SK-N-SH treated with all-trans-retinoic acid at 6 μM for 48 hours (cell line): ENCODE measurements around the gene NTM.

Source experiments
- ATAC-seq: fragments of 200-7000 bp; cut with Tn5 transposase; 3 replicates; pipeline ENCODE4 v1.9.1; 2020; ENCODE audit warnings: mild to moderate bottlenecking, moderate library complexity
- ARNTL ChIP-seq: fragments of 450-650 bp; formaldehyde crosslinking; IDR thresholded peaks from 2 replicates; pipeline ENCODE4 v1.5.0; 2020; ENCODE audit warnings: low read depth, mild to moderate bottlenecking, moderate library complexity, borderline replicate concordance
- CREB5 ChIP-seq: fragments of 250-450 bp; sonication (Bioruptor Pico); IDR thresholded peaks from 2 replicates; pipeline ENCODE4 v1.5.1; 2020; ENCODE audit warnings: low read depth, mild to moderate bottlenecking, moderate library complexity
- CSDC2 ChIP-seq: fragments of 250-450 bp; sonication (Bioruptor Pico); IDR thresholded peaks from 2 replicates; pipeline ENCODE4 v1.5.0; 2020; ENCODE audit warnings: mild to moderate bottlenecking, moderate library complexity
- CSRNP3 ChIP-seq: fragments of 250-450 bp; sonication (Bioruptor Pico); IDR thresholded peaks from 2 replicates; pipeline ENCODE4 v1.5.1; 2021; ENCODE audit warnings: mild to moderate bottlenecking, moderate library complexity
- ESRRG ChIP-seq: fragments of 250-450 bp; sonication (Bioruptor Pico); IDR thresholded peaks from 2 replicates; pipeline ENCODE4 v1.6.1; 2021; ENCODE audit warnings: mild to moderate bottlenecking
- GLIS3 ChIP-seq: fragments of 250-450 bp; sonication (Bioruptor Pico); IDR thresholded peaks from 2 replicates; pipeline ENCODE4 v1.5.0; 2020; ENCODE audit warnings: mild to moderate bottlenecking, moderate library complexity
- ISL1 ChIP-seq: fragments of 250-450 bp; sonication (Bioruptor Pico); IDR thresholded peaks from 2 replicates; pipeline ENCODE4 v2.1.2; 2022; ENCODE audit warnings: mild to moderate bottlenecking, moderate library complexity
- OSR1 ChIP-seq: fragments of 250-450 bp; sonication (Bioruptor Pico); IDR thresholded peaks from 2 replicates; pipeline ENCODE4 v1.8.0; 2022; ENCODE audit warnings: moderate library complexity, mild to moderate bottlenecking, inconsistent platforms
- PATZ1 ChIP-seq: fragments of 250-450 bp; sonication (Bioruptor Pico); IDR thresholded peaks from 2 replicates; pipeline ENCODE4 v1.8.0; 2020; ENCODE audit warnings: mild to moderate bottlenecking, moderate library complexity, borderline replicate concordance
- POU6F1 ChIP-seq: fragments of 250-450 bp; sonication (Bioruptor Pico); IDR thresholded peaks from 2 replicates; pipeline ENCODE4 v1.8.0; 2021; ENCODE audit warnings: low read depth, mild to moderate bottlenecking, moderate library complexity, borderline replicate concordance
- PPARA ChIP-seq: fragments of 250-450 bp; sonication (Bioruptor Pico); IDR thresholded peaks from 2 replicates; pipeline ENCODE4 v1.5.0; 2020; ENCODE audit warnings: mild to moderate bottlenecking, borderline replicate concordance
- RARB ChIP-seq: fragments of 250-450 bp; sonication (Bioruptor Pico); IDR thresholded peaks from 2 replicates; pipeline ENCODE4 v1.8.0; 2021; ENCODE audit warnings: mild to moderate bottlenecking, moderate library complexity
- SNAI2 ChIP-seq: fragments of 250-450 bp; sonication (Bioruptor Pico); IDR thresholded peaks from 2 replicates; pipeline ENCODE4 v1.5.0; 2020; ENCODE audit warnings: mild to moderate bottlenecking, moderate library complexity
- TCF4 ChIP-seq: fragments of 250-450 bp; sonication (Bioruptor Pico); IDR thresholded peaks from 2 replicates; pipeline ENCODE4 v1.8.0; 2021; ENCODE audit warnings: mild to moderate bottlenecking, moderate library complexity, borderline replicate concordance
- TSHZ2 ChIP-seq: fragments of 250-450 bp; sonication (Bioruptor Pico); IDR thresholded peaks from 2 replicates; pipeline ENCODE4 v1.5.0; 2020; ENCODE audit warnings: mild to moderate bottlenecking, moderate library complexity
- ZC3H10 ChIP-seq: fragments of 250-450 bp; sonication (Bioruptor Pico); IDR thresholded peaks from 2 replicates; pipeline ENCODE4 v1.5.1; 2021; ENCODE audit warnings: mild to moderate bottlenecking, moderate library complexity
- ZFP3 ChIP-seq: fragments of 250-450 bp; sonication (Bioruptor Pico); IDR thresholded peaks from 2 replicates; pipeline ENCODE4 v1.5.0; 2020; ENCODE audit warnings: mild to moderate bottlenecking, moderate library complexity
- ZFP30 ChIP-seq: fragments of 450-650 bp; formaldehyde crosslinking; IDR thresholded peaks from 2 replicates; pipeline ENCODE4 v1.5.0; 2022; ENCODE audit warnings: mild to moderate bottlenecking, moderate library complexity
- ZNF565 ChIP-seq: fragments of 450-650 bp; formaldehyde crosslinking; conservative IDR thresholded peaks from 2 replicates; pipeline ENCODE4 v1.5.0; 2020; ENCODE audit warnings: low read depth, mild to moderate bottlenecking, moderate library complexity
- ZNF70 ChIP-seq: fragments of 450-650 bp; formaldehyde crosslinking; IDR thresholded peaks from 2 replicates; pipeline ENCODE4 v1.5.0; 2020; ENCODE audit warnings: mild to moderate bottlenecking, moderate library complexity
- ZNF8 ChIP-seq: fragments of 450-650 bp; formaldehyde crosslinking; IDR thresholded peaks from 2 replicates; pipeline ENCODE4 v1.5.0; 2020; ENCODE audit warnings: mild to moderate bottlenecking, moderate library complexity

Gene NTM

GRCh38 chr11:131372234-131372962, 2.0 kb downstream of the NTM start:
- no peak for ATAC-seq
- TF ChIP-seq ZFP30 (CRISPR knock-in tag) (no peak), ZC3H10 (CRISPR knock-in tag) (no peak), ZNF70 (CRISPR knock-in tag) (no peak), RARB (CRISPR knock-in tag) (no peak), ZFP3 (CRISPR knock-in tag) (no peak), ZNF8 (no peak), GLIS3 (CRISPR knock-in tag) (no peak), CREB5 (CRISPR knock-in tag) (no peak), CSDC2 (no peak), CSRNP3 (no peak), OSR1 (CRISPR knock-in tag) (no peak), TCF4 (CRISPR knock-in tag) (no peak), POU6F1 (no peak), PPARA (no peak), SNAI2 (CRISPR knock-in tag) (no peak), TSHZ2 (CRISPR knock-in tag) (no peak), ISL1 (CRISPR knock-in tag) (no peak), PATZ1 (CRISPR knock-in tag) (no peak)

- ATAC-seq = no peak
- TF ChIP-seq CSRNP3 (no peak), RARB (CRISPR knock-in tag) (no peak), ZNF70 (CRISPR knock-in tag) (no peak), ZFP3 (CRISPR knock-in tag) (no peak), ZNF8 (no peak), TCF4 (CRISPR knock-in tag) (no peak), PPARA (no peak), ESRRG (CRISPR knock-in tag) (no peak), ZC3H10 (CRISPR knock-in tag) (no peak), GLIS3 (CRISPR knock-in tag) (no peak), ZNF565 (CRISPR knock-in tag) (no peak), ZFP30 (CRISPR knock-in tag) (no peak), CREB5 (CRISPR knock-in tag) (no peak), PATZ1 (CRISPR knock-in tag) (no peak), POU6F1 (no peak), CSDC2 (no peak), ARNTL (CRISPR knock-in tag) (no peak)
Observed at GRCh38 chr11:131373095-131373725, 2.8 kb downstream of the NTM start.
